PC-9 (cell line): ENCODE measurements around the gene HACD2. TPM values are rescaled to one million over a fixed set of nuclear protein-coding genes. Genes with fewer than 3 reads are reported as not detected.

Source experiments
- BruUV-seq: library from RNA; stranded (reverse); fragments of 400-500 nt; replicated peaks from 2 replicates; lab custom pipeline; 2021; lab: Mats Ljungman, UMichigan
- CTCF ChIA-PET: fragments of 300-600 bp; sonication (Branson Sonifier 250); formaldehyde crosslinking; loops from one replicate; lab custom pipeline; 2022; ENCODE audit warnings: antibody characterized with exemption; lab: Charles Lee
- POLR2A ChIA-PET: fragments of 300-600 bp; sonication (Branson Sonifier 250); formaldehyde crosslinking; loops from one replicate; lab custom pipeline; 2022; ENCODE audit warnings: antibody characterized with exemption; ENCODE audit not compliant: unreplicated experiment; lab: Charles Lee
- DNase-seq, 2 experiments: peaks; one replicate each; pipeline versions ENCODE4 v3.0.0 to v3.0.0-alpha.2; 2015 to 2022; ENCODE audit warnings: mixed read lengths in 1 of 2
- H2AFZ ChIP-seq: fragments of 200-600 bp; sonication (generic); 2 replicates; pipeline ENCODE4 v1.8.1; 2017; ENCODE audit warnings: antibody characterized with exemption
- H3F3A ChIP-seq: fragments of 200-600 bp; sonication (generic); 2 replicates; pipeline ENCODE4 v1.8.1; 2017; ENCODE audit warnings: antibody characterized with exemption, mild to moderate bottlenecking, low read depth; ENCODE audit not compliant: insufficient read depth
- H3K27ac ChIP-seq: fragments of 200-600 bp; sonication (generic); 2 replicates; pipeline ENCODE4 v1.6.1; 2016; ENCODE audit warnings: mixed run types
- H3K27me3 ChIP-seq: fragments of 200-600 bp; sonication (generic); 2 replicates; pipeline ENCODE4 v1.6.1; 2016; ENCODE audit warnings: low read depth, mixed run types; ENCODE audit not compliant: insufficient read depth
- H3K36me3 ChIP-seq: fragments of 200-600 bp; sonication (generic); 2 replicates; pipeline ENCODE4 v1.6.1; 2016; ENCODE audit warnings: low read depth, mixed run types
- H3K4me1 ChIP-seq: fragments of 200-600 bp; sonication (generic); replicated peaks from 2 replicates; pipeline ENCODE4 v1.6.1; 2016; ENCODE audit warnings: mixed run types; ENCODE audit not compliant: insufficient read depth
- H3K4me2 ChIP-seq: fragments of 200-600 bp; sonication (generic); 2 replicates; pipeline ENCODE4 v1.6.1; 2017; ENCODE audit warnings: mixed run types
- H3K4me3 ChIP-seq: fragments of 200-600 bp; sonication (generic); 2 replicates; pipeline ENCODE4 v1.6.1; 2016; ENCODE audit warnings: mixed run types
- H3K79me2 ChIP-seq: fragments of 200-600 bp; sonication (generic); 2 replicates; pipeline ENCODE4 v1.6.1; 2017; ENCODE audit warnings: low read depth, mixed run types
- H3K9me2 ChIP-seq: fragments of 200-600 bp; sonication (generic); 2 replicates; pipeline ENCODE4 v1.8.1; 2017; ENCODE audit warnings: mild to moderate bottlenecking; ENCODE audit not compliant: insufficient read depth
- H3K9me3 ChIP-seq: fragments of 200-600 bp; sonication (generic); 2 replicates; pipeline ENCODE4 v1.8.1; 2016; ENCODE audit warnings: low read depth; ENCODE audit not compliant: insufficient read depth
- H4K20me1 ChIP-seq: fragments of 200-600 bp; sonication (generic); 2 replicates; pipeline ENCODE4 v1.8.1; 2017; ENCODE audit not compliant: insufficient read depth
- EZH2 ChIP-seq: fragments of 200-600 bp; sonication (generic); IDR thresholded peaks from 2 replicates; pipeline ENCODE4 v1.8.0; 2017; ENCODE audit warnings: antibody characterized with exemption, low read depth
- intact Hi-C: fragments of 100-400 bp; cut with micrococcal nuclease; formaldehyde crosslinking; loops from one replicate; pipeline ENCODE4 v1.10.0; 2022; ENCODE audit not compliant: unreplicated experiment
- total RNA-seq: library from RNA; stranded (reverse); gene quantifications from 2 replicates; pipeline ENCODE4 v1.2.3, GENCODE V29; 2021
- TF ChIP-seq, protein P1 (sequence below): fragments of 200-600 bp; sonication (generic); conservative IDR thresholded peaks from 2 replicates; pipeline ENCODE4 v1.6.1; 2017; ENCODE audit warnings: mixed run types, antibody characterized with exemption, mild to moderate bottlenecking, moderate library complexity

Gene HACD2
- total RNA-seq, 1 experiment from 2014 or later, result 53.3 TPM

DNA sequence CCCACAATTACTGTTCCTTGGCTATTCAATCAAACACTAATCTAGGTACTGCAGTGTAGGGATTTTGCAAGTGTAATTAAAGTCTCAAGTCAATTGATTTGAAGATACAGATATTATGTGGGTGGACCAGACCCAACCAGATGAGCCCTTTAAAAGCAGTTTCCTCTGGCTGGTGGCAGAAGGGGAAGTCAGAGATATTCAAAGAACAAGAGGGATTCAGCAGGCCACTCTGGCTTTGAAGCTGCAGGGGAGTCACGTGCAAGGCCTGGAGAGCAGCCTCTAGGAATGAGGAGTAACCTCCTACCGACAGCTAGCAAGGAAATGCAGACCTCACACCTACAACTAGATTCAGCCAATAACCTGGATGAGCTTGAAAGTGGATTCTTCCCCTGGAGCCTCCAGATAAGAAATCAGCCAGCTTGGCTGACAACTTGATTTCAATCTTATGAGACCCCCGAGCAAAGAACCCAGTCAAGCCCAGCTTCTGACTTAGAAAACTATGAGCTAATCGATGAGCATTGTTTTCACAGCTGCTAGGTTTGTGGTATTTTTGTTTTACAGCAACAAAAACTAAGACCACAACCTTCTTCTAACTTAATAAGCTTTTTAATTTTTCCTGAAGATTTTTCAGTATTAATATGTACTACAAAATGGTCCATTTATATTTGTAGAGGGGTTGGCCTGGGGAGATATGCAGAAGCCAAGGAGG, 13.4 kb downstream of the HACD2 start:
- Histone ChIP-seq H3K36me3 (peaks cover 23% of the 10 kb centered on the region), H2AFZ (no peak overlapping the region), H3K79me2 (peaks cover 32% of the 10 kb centered on the region), H3K4me1 (no peaks in the 10 kb centered on the region), H3F3A (0 out of 2 replicates have a peak, but pooled peaks cover 5% of the 10 kb centered on the region), H3K4me3 (no peak overlapping the region), H3K9me3 (no peaks in the 10 kb centered on the region), H4K20me1 (peaks cover 23% of the 10 kb centered on the region), H3K4me2 (no peak overlapping the region), H3K27me3 (no peaks in the 10 kb centered on the region), H3K9me2 (peaks cover 4% of the 10 kb centered on the region; the same call in 1 of the 2 replicates), H3K27ac (no peak overlapping the region)
- TF ChIP-seq, protein P1, sequence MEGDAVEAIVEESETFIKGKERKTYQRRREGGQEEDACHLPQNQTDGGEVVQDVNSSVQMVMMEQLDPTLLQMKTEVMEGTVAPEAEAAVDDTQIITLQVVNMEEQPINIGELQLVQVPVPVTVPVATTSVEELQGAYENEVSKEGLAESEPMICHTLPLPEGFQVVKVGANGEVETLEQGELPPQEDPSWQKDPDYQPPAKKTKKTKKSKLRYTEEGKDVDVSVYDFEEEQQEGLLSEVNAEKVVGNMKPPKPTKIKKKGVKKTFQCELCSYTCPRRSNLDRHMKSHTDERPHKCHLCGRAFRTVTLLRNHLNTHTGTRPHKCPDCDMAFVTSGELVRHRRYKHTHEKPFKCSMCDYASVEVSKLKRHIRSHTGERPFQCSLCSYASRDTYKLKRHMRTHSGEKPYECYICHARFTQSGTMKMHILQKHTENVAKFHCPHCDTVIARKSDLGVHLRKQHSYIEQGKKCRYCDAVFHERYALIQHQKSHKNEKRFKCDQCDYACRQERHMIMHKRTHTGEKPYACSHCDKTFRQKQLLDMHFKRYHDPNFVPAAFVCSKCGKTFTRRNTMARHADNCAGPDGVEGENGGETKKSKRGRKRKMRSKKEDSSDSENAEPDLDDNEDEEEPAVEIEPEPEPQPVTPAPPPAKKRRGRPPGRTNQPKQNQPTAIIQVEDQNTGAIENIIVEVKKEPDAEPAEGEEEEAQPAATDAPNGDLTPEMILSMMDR, result no peak
- no peak for TF ChIP-seq EZH2
- BruUV-seq, result no TSS peak
- ChIA-PET CTCF (interaction anchor here (0.5 to 0.7 kb wide), 2 partner anchors 46 to 490 kb away, joined by 3 read pairs; no protein-coding TSS in a partner anchor), POLR2A (interaction anchor here (0.7 kb wide), 1 partner anchor 746 kb away, joined by 4 read pairs; no protein-coding TSS in a partner anchor)
- no peak for DNase-seq
- intact Hi-C loops, result no loop called here

DNA sequence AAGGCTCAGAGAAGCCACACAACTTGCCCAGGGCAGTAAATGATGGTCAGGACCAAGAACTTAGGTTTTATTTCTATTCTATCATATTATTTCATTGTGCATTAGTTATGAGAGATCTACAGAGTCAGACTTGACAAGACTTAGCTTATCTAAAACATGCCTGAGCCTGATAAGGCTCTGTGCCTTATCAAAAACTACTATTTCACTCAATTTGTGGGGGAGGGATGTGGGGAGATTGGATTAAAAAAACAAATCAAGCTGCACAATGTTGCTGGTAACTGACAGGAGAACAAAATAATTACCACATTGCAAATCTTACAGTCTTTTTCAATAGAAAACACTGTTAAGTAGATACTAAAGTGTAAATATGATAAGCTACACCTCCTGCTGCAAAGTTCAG, 16.0 kb downstream of the HACD2 start:
- Histone ChIP-seq H3K9me3 (no peaks in the 10 kb centered on the region), H3K4me3 (no peak overlapping the region), H3F3A (no peaks in the 10 kb centered on the region), H3K4me2 (no peak overlapping the region), H3K9me2 (peaks cover 4% of the 10 kb centered on the region; the same call in 1 of the 2 replicates), H3K27ac (no peak overlapping the region), H3K27me3 (no peaks in the 10 kb centered on the region), H3K4me1 (no peaks in the 10 kb centered on the region), H4K20me1 (peaks cover 17% of the 10 kb centered on the region), H3K79me2 (peaks cover 28% of the 10 kb centered on the region), H3K36me3 (peaks cover 19% of the 10 kb centered on the region), H2AFZ (no peak overlapping the region)
- ChIA-PET CTCF (interaction anchor here (0.5 kb wide), 1 partner anchor 66 kb away, joined by 3 read pairs; no protein-coding TSS in a partner anchor), POLR2A (interaction anchor here (0.7 kb wide), 1 partner anchor 18 kb away, joined by 4 read pairs; no protein-coding TSS in a partner anchor)
- no peak for DNase-seq
- no TSS peak for BruUV-seq
- intact Hi-C loops, result loop anchor here (5.0 kb wide), 1 partner anchor 148 kb away; no protein-coding TSS in a partner anchor
- no peak for TF ChIP-seq EZH2
- TF ChIP-seq, protein P1, result no peak

DNA sequence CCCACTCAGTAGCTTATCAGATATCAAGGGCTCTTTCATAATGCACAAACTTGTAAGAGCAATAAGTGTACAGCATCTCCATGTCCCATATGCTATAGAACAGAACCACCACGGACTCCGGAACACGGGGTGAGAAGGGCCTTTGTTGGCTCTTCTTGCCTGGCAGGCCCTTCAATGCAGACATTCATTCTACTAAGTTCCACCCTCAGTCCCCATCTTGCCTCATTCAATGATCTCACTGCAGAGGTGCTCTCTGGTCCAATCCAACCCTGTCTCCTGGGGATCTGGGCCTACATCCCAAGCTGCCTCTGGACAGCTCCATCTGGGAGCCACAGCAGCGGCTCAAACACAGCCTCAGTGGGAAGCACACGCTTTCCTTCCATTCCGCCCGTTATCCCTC, 16.8 kb downstream of the HACD2 start:
- no peak for DNase-seq
- H3K79me2 ChIP-seq, result peaks cover 19% of the 10 kb centered on the region
- no peaks in the 10 kb centered on the region for H3K4me1 ChIP-seq
- H3K4me3 ChIP-seq, result no peak overlapping the region
- H3F3A ChIP-seq, result no peaks in the 10 kb centered on the region; the same call in 1 of the 2 replicates
- no peaks in the 10 kb centered on the region for H3K9me3 ChIP-seq
- H3K27ac ChIP-seq, result no peak overlapping the region
- peaks cover 15% of the 10 kb centered on the region for H3K36me3 ChIP-seq
- peaks cover 4% of the 10 kb centered on the region; the same call in 1 of the 2 replicates for H3K9me2 ChIP-seq
- no peaks in the 10 kb centered on the region for H3K27me3 ChIP-seq
- no peak overlapping the region for H2AFZ ChIP-seq
- H3K4me2 ChIP-seq, result no peak overlapping the region
- peaks cover 11% of the 10 kb centered on the region for H4K20me1 ChIP-seq
- intact Hi-C loops, result loop anchor here (5.0 kb wide), 1 partner anchor 149 kb away; no protein-coding TSS in a partner anchor
- TF ChIP-seq, protein P1, result no peak
- no peak for TF ChIP-seq EZH2
- POLR2A ChIA-PET, result no interaction called here
- BruUV-seq, result no TSS peak
- CTCF ChIA-PET, result no interaction called here
